GM03348 (cell line): ENCODE measurements around the gene HACD2.
"Not testable (repeated sequence)": the region's sequence is repeated elsewhere in the genome, so short reads cannot be mapped to it uniquely, and the experiment has no call there.

Source experiments
- DNase-seq: peaks from one replicate; pipeline ENCODE4 v3.0.0; 2012; ENCODE audit warnings: low spot score

HACD2 gene

DNA sequence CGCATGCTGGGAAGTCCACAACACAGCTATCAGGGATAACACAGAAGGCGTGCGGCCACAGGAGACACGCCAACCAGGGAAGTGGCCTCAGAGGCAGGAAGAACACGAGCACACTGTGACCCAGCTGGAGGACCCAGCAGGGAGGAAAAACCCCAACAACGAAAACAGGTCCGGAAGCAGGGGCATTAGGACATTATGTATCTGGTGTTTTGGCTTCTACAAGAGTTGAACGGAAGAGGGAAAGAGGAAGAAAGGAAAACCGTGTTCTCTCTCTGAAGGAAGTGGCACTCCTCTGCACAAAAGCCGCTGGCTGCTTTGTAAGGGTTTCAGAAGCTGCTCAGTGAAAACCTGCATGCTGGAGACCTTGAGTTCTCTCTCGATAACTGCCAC lies 61.8 kb downstream of the HACD2 start:
- DNase-seq, result no peak

DNA sequence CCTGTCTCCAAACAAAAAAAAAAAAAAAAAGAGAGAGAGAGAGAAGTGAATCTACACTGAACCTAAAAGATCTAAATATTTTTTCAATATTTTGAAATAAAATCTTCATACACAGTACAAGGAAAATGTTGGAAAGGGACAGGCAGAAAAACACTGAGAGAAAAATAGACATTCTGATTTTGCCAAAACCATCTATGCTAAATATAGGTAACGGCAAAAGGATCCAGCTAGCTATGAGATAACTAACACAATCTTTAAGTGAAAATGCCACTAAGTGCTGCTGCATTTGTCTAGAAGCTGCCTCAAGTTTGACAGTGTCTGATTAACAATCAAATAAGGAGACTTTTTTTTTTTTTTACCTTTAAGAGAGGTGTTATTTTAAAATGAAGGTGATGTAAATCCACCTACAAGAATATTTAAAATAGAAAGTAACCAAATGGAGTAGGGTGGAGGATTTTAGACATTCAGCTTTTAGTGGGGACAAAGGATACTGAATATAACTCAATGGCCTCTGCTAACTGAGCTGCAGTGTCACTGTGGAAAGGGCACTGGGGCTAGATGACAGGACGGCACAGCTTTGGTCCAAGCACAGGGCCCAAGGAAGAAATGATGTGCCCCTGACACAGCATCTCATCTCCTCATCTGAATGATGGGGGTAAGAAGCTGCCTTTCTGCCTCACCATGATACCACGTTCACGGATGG lies 62.4 kb downstream of the HACD2 start:
- no peak for DNase-seq

DNA sequence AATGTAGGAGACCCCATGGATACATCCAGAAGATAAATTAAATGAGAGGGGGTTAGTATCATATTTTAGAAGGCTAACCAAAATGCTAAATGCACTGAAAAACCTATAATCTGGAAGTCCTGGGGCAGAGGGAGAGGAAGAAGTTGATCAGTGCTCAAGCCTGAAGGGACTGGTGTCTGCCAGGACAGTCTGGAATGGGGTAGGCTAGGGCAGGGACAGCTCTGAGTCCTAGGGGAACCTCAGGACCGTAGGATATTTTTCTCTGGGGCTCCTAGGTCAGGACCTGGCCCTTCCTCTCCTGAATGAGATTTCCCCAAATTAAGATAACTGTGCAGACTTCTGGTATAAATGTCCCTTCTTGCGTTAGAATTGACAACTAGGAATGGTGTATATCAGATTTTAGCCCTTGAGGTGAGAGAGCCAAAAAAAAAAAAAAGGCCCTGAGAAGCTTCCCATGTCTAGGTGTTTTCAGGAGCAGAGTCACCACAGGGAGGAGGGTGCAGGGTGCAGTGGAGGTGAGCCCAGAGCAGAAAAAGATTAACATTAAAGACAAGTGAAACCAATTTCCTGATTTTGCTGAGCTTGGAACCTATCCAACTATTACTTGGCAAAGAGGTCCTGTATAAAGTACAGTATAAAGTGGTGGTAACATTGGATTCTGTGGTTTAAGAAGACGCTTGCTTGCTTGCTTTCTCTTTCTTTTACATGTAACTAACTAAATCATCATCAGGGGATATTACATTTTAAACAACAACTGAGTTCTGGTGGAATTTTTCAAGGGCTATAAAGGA lies 63.5 kb downstream of the HACD2 start:
- DNase-seq, result no peak

DNA sequence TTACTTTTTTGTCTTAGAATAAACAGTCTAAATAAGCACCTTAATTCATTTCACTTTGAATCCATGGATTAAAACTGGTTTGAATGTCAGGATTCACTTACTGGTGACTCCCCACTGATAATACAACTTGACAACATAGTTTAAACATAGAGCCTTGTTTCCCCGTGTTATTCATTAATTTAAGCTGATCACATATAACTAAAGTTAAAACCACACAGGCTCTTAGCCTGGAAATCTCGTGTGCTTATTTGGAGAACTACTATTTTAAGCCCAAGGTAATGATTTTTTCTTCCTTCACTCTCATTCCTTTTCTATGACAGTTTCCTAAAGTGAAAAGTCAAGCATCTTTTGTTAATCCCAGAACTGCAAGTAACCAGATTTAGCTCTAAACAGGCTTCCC lies 64.2 kb downstream of the HACD2 start:
- DNase-seq, result no peak

DNA sequence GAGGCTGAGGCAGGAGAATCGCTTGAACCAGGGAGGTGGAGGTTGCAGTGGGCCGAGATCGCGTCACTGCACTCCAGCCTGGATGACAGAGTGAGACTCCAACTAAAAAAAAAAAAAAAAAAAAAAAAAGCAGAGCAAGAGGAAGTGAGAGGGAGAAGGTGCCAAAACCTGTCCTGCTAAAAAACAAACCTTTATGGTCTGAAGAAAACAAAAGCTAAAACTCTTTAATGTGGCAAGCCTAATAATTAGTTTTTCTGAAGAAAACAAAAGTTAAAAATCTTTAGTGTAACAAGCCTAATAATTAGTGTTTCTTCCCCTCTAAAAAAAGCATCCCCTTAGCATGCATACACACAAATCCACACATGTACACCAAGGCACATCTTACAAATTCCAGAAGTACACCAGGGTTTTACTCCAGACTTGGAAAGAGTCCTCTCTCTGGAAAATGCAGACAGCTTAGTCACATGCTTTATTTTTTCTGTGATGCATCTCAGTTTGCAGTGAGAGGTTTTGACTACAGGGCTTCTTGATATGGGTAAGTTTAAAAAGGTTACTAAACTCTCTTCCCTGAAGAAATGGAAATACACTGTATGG lies 65.9 kb downstream of the HACD2 start:
- DNase-seq, result no peak

DNA sequence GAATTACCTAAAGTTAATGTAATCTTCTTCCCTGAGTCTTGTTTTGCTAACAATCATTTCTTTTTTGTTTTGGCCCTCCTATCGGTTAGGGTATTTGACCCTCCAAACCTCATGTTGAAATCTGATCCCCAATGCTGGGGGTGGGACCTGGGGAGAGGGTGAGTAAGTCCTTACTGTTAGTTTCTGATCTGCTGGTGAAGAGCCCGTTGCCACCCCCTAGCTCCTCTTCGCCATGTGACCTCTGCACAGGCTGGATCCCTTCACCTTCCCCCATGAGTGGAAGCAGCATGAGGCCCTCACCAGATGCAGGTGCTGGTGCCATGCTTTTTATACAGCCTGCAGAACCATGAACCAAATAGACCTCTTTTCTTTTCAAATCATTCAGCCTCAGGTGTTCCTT lies 73.1 kb downstream of the HACD2 start:
- DNase-seq, result no peak

DNA sequence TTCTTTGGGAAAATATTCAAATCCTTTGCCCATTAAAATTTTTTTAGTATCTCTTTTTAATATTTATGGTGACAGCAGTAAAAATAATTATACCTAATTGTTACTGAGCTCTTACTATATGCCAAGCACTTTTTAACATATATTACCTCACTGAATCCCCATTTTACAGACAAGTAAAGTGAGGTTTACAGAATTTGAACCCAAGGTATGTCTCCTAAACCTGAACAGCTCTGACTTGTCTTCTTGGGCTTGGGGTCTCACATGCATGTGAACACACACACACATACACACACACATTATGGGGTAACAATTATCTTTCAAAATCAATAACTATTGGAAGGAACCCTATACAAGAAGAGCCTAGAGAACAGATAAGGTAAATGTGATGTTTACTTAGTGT lies 73.8 kb downstream of the HACD2 start:
- no peak for DNase-seq

DNA sequence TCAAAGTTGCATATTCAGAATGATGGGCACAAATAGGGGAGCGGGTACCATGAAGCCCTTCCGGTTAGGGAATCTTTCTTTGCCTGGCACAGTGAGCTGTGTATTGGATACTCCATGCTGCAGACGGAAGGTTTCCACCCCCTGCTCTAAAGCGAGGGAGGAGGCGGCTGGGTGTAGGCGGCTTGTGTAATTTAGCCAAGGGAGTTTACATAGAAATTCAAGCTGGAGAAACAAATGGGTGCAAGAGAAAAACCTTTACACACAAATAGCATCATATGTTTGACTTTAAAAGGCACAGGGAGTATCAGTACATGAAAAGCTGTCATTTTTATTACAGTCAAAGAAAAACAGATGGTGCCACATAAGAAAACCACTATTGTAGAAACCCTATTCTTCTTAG lies 76.7 kb downstream of the HACD2 start:
- DNase-seq, result no peak

DNA sequence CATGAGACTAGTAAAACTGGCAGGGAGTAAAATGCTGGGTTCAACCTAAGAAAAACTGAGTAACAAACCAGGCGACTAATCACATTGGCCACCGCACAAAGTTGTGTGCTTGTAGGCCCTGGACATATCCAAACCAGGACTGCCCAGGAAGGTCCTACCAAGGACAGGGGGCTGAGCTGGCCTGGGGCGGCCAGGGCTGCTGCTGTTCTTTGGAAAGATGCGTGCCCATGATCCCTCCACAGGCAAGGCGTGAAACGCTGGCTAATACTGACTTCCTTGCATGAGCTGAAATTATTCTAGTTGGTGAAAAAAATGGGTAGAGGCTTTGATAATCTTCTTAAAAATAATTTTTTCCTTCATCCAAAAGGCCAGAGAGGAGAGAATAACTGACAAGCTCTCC lies 79.0 kb downstream of the HACD2 start:
- no peak for DNase-seq

DNA sequence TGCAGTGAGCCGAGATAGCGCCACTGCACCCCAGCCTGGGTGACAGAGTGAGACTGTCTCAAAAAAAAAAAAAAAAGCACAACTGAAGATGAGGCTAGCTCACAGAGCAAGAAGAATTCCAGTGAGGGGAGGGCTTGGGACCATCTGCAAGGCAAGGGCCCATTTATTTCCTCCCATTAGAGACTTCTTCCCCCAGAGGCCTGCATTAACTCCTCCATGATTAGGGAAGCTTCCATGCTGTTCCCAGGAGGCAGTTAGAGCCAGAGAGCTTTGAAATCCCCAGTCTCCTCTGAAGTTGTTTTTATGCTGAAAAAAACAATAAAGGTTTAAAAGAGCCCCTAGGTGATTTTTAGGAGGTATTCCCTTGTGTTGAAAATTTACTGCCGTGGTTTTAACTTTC lies 81.7 kb downstream of the HACD2 start:
- no peak for DNase-seq

DNA sequence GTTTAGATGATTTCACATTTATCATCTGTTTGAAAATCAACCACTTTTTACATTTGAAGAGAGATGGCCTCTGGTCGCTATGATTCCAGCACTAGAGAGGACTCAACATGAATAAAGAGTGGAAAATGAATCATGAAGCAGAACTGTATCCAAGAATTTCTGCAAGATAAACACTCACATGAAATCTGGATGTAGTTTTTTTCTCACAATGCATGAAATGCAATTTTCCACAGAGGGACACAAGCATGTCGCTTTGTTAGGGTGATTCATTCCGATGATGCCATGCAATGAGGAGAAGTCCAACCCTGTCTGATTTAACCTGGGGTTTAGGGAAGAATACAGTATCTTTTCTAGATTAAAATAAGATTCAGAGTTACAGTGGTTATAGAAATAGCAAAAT lies 85.5 kb downstream of the HACD2 start:
- DNase-seq, result peak; percentile 40

DNA sequence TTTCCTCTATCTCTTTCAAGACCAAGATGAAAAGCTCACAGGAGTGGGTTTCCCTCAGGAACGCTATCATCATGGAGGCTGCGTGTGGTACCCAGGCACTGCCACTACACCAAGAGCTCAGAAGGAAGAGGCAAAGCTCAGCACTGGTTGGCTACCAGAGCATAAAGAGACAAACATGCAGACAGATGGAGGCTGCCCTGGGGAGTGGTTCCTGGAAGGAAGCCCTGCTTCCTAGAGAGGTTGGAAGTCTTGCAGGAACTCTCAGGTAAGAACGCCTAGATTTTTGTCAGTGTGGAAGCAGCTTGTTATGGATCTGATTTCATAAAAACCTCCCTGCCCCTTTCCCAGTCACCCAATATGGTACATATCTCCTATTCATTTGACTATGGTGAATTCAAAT lies 86.1 kb downstream of the HACD2 start:
- no peak for DNase-seq

DNA sequence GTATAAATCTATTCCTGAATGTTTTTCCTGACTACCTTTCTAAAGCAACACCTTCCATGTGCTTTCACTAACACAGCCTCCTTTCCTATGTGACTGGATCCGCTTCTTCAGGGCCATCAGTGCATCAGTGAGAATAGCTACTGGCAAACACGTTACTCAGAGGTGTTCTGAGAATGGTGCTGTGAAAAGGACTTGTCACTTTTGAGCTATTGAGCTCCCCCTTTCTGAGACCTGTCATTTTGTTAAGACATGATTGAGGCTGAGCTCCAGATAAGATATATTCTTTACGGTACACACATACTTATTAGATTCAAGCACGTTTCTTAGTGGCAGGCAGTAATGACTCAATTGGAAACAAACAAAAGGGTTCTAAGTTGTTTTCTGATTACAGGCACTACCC lies 90.9 kb downstream of the HACD2 start:
- DNase-seq, result no peak

DNA sequence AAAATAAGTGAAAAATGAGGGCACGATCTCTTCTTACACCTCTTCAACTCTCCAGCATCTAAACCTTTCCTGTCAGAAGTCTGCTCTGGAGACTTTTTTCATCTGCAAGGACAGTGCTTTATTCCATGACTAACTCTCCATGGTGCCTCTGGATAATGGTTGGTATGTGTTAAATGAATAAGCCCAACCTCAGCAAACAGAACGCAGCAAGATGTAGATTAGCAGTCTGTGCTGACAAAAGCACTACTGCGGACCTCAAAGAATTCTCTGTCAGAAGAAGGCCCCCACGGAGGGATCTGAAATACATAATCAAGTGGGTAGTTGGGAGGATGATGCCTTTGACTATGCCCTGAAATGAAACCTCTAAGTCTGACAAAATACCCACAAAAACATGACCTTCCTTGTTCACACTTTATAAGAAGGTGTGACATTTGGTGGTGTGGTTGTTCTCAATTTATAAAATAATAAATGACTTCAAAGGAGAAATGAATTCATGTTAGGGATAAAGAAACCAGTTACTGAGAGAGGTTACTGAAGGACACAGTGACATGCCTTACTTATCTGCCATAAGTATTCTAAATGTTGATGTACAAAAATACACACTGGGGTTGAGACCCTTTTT lies 92.8 kb downstream of the HACD2 start:
- DNase-seq, result no peak

DNA sequence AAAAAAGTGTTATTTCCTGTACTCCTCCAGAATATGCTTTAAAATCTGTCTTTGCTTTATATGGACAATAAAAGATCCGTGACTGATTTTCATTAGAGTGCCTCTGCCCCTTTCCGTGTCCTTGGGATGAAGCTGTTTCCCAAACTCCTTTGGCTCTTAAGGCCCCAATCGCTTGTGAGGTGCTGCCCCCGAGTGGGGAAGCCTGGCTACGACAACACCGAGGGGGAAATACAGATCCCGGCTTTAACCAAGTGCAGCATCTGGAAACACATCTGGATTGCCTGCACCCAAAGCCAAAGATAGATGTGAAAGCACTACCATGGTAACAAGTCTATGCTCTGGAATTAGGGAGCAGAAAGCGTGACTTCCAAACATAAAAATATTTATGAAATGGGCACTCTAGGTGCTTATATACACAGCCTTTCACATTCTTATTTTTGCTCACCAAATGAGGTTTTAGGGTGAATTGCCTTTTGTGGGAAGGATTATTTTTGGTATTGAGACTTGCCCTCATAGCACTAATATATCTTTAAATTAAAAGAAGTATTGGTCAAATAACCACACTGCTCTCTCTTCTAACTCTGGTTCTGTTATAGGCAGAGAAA lies 95.4 kb downstream of the HACD2 start:
- DNase-seq, result peak; percentile 89

DNA sequence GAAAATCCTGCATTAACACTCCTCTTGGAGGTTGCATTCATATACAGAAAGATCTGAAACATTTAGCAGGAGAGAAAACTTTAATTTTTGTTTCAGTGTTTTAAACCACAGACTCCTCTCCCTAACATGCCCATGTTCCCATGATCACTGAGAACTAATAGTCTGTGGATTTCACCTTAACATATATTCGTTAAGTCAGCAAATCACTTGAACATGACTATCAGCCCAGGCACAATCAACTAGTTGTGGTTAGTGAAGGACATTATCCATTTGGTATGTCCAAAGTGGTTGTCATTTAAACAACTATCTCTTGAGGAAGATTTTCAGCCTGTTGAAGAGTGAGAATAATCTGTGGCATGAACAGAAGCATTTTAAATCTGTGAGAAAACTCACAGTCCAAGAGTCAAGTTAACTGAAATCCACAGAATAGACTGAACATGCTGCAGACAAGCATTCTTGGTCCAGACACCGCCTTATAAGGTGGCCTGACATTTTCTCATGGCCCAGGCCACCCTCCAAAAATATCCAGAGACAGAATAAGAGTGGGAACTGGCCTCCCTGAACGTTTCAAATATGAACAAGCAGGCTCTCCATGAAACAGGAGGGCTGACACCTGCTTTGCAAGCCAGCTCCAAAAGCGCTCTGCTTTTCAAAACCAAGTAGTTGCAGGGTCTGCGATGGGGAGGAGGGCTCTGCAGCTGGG lies 96.1 kb downstream of the HACD2 start:
- no peak for DNase-seq

DNA sequence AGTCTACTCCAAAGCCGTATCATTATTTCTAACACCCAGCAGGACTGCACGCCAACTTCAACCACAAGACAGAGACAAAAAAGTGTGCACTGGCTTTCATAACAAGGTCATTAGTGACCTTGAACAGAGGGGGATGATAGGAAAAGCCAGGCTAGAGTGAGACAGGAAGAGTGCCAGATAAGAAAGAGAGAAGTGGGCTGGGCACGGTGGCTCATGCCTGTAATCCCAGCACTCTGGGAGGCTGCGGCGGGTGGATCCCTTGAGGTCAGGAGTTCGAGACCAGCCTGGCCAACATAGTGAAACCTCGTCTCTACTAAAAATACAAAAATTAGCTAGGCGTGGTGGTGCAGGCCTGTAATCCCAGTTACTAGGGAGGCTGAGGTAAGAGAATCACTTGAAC lies 97.8 kb downstream of the HACD2 start:
- not testable (repeated sequence) for DNase-seq

DNA sequence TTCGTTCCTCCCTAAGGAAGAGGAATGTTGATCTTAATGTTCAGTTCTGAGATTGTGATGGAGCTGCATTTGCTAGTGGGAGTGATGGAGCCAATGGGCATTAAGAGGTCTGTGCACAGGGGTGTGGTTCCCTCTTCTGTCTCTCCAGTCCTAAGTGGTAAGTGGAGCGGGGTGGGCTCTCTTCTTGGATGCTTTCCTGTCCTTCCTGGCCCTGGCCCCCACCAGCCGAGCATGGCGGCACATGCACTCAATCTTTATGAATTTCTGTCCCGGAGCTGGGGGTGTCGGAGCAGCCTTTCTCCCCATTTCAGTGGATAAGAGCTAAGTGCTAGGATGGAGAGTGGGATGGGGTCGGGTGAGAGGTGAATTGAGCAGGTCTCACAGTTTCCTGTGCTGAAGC lies 98.4 kb downstream of the HACD2 start:
- DNase-seq, result no peak

DNA sequence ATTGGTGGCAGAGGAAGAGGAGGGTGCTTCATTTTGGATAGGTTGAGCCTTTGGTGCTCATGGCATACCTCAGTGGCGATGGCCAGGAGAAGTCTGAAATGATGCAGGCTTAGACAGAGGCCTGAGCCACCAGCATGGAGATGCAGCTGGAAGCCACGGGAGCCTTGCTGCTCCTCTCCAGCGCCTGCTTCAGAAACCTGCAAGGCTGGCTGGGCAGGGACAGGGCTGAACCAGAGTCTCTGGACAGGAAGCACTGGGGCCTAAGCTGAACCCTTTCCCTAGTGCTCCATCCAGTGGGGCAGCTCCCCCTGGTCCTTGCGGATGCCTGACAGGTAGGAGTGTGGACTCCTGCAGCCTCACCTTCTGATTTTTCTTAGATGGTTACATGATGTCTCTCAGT lies 99.3 kb downstream of the HACD2 start:
- no peak for DNase-seq

DNA sequence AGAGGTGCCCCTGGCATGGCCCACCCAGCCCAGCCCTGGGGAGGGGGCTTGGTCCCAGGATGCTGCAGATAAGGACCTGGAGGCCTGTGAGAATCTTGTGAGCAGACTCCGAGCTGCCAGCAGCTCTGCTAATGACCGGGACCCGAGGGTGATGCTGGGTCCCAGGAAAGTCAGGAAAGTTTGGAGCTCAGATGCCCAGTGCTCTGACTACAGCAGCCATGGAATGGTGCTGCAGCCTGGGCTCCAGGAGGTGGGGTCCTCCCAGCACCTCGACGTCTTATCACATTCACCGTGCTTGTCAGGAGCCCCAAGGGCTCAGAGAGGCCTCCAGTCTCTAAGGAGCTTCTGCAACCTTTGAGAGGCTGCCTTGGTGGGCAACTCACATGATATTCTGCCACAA lies 101.7 kb downstream of the HACD2 start:
- DNase-seq, result no peak

DNA sequence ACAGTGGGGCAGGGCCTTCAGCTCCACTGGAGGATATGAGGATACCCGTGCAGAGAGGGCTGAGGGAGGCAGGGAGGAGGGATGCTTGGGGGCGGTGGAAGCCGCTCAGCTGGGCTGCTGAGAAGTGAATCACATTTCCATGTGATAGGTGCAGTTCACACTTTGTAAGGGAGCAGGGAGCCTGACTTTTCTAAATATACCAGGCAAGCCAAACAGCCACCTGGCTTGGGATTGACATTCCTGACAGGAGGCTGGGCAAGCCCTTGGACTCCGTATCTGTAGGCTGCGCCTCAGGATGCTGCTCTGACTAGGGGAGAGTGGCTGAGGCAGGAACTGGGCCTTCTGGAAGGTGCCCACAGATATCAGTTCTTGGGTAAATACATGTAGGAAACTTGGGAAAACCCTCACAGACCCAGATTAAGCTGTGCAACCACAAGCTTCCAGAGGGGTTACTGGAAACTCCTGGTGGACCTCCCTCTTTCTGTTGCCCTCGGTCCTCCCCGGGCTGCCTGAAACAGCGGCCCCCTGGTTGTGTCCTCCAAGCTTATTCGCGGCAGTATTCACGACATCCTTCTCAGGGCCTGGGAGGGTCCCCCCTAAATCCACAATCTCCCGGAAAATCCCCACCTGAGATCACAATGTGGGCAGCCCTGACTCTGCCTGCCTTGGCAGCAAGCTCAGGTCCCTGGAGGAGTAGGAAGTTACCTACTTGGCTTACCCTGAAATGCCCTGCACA lies 103.0 kb downstream of the HACD2 start:
- DNase-seq, result no peak
